ENCODE results near the gene CEP57L1. TPM values are rescaled to one million over a fixed set of nuclear protein-coding genes. Genes with fewer than 3 reads are reported as not detected.

Gene CEP57L1
- total RNA-seq, 1 donor from 2014 or later = 22.2 TPM

GRCh38 chr6:109192865-109193264 is 97.6 kb downstream of the CEP57L1 start:
- Mint-ChIP-seq H3K36me3 (peaks cover 3% of the 10 kb centered on the region), H3K27me3 (ENCODE audit: low read depth) (peaks cover 2% of the 10 kb centered on the region), H3K4me1 (no peaks in the 10 kb centered on the region), H3K4me3 (no peak overlapping the region), H3K27ac (no peak overlapping the region), H3K9me3 (peaks cover 25% of the 10 kb centered on the region)
- TF ChIP-seq CTCF (IDR thresholded peaks at IDR 0.05; ENCODE audit: unreplicated experiment) = no peak
- DNase-seq (ENCODE audit: low spot score in 2 of 2, unreplicated experiment in 2 of 2) = no peak

DNA sequence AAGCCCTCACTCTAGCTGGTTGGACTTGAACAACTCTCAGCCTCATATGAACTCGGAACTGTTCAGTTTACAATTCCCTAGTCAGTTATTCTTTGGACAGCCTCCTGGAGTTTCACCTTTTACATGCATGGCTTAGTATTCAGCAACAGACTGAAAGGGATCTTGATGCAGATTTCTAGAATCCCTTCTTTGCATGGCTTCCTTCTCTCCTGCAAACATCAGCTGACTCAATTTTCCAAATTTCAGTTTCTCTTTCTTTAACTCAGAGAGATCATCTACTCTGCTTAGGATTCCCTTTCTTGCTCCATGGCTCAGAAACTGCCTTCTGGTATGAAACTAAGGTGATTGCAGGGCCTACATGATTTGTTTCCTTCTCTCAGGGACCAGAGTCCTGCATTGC is 99.6 kb downstream of the CEP57L1 start:
- no peak for DNase-seq (ENCODE audit: low spot score in 2 of 2, unreplicated experiment in 2 of 2)
- Mint-ChIP-seq H3K27ac (no peak overlapping the region), H3K27me3 (ENCODE audit: low read depth) (peaks cover 2% of the 10 kb centered on the region), H3K4me3 (no peak overlapping the region), H3K36me3 (peaks cover 3% of the 10 kb centered on the region), H3K4me1 (no peaks in the 10 kb centered on the region), H3K9me3 (peaks cover 25% of the 10 kb centered on the region)
- TF ChIP-seq CTCF (IDR thresholded peaks at IDR 0.05; ENCODE audit: unreplicated experiment) = no peak

GRCh38 chr6:109197061-109197460 is 101.8 kb downstream of the CEP57L1 start:
- Mint-ChIP-seq H3K4me1 (no peaks in the 10 kb centered on the region), H3K27me3 (ENCODE audit: low read depth) (peaks cover 2% of the 10 kb centered on the region), H3K27ac (no peak overlapping the region), H3K9me3 (peaks cover 16% of the 10 kb centered on the region), H3K36me3 (no peaks in the 10 kb centered on the region), H3K4me3 (no peak overlapping the region)
- TF ChIP-seq CTCF (IDR thresholded peaks at IDR 0.05; ENCODE audit: unreplicated experiment) = no peak
- no peak for DNase-seq (ENCODE audit: low spot score in 2 of 2, unreplicated experiment in 2 of 2)

GRCh38 chr6:109202409-109203264 is 107.3 kb downstream of the CEP57L1 start:
- H3K36me3 Mint-ChIP-seq = no peaks in the 10 kb centered on the region
- H3K4me3 Mint-ChIP-seq = no peak overlapping the region
- no peaks in the 10 kb centered on the region for H3K27me3 Mint-ChIP-seq (ENCODE audit: low read depth)
- H3K4me1 Mint-ChIP-seq = no peaks in the 10 kb centered on the region
- no peak overlapping the region for H3K27ac Mint-ChIP-seq
- no peaks in the 10 kb centered on the region for H3K9me3 Mint-ChIP-seq
- no peak for TF ChIP-seq CTCF (IDR thresholded peaks at IDR 0.05; ENCODE audit: unreplicated experiment)
- DNase-seq (ENCODE audit: low spot score in 2 of 2, unreplicated experiment in 2 of 2) = no peak

DNA sequence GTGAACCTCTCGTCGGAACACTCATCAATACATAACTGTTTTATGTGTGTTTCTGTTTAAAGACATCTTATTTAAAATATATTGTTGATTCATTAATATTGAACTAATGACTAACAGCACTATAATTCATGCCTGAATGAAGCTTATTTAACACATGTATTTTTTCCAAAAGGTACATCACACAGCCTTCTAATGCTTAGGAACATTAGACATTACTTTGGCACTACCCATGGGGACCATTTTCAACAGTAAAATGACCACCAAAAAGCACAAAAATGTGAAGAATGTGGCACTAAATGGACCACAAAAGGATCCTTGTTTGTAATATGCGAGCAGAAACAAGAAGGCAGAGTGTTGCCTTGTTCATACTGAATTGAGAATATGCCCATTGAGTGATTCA is 109.2 kb downstream of the CEP57L1 start:
- no peak for DNase-seq (ENCODE audit: low spot score in 2 of 2, unreplicated experiment in 2 of 2)
- no peaks in the 10 kb centered on the region for H3K36me3 Mint-ChIP-seq
- H3K9me3 Mint-ChIP-seq = peaks cover 10% of the 10 kb centered on the region
- H3K4me3 Mint-ChIP-seq = no peak overlapping the region
- peaks cover 8% of the 10 kb centered on the region for H3K27me3 Mint-ChIP-seq (ENCODE audit: low read depth)
- no peak overlapping the region for H3K27ac Mint-ChIP-seq
- no peaks in the 10 kb centered on the region for H3K4me1 Mint-ChIP-seq
- TF ChIP-seq CTCF (IDR thresholded peaks at IDR 0.05; ENCODE audit: unreplicated experiment) = no peak
